Measurements from ENCODE around the gene LGI1.

Gene LGI1

DNA sequence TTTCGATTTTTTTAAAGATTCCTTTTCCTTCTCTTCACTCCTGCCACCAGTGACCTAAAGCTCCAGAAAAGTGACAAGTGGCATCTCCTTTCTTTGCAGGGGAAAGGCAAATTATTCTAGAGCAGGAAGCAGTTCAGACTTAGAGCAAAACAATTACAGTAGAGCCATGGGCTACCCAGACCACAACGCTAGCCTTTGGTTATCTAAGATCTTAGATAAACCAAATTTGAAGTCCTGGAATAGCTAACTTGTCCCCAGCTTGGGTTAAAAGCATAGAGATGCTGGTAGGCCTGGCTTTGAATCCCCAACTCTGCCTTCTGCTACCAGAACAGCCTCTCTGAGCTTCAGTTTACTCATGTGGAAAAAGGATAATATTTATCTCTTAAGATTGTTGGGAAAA lies 38.4 kb downstream of the LGI1 start:
- no peak overlapping the region for H2AFZ ChIP-seq (ENCODE audit: low read depth, low read length, severe bottlenecking)
- H3K4me3 ChIP-seq (ENCODE audit: insufficient read depth, low read length, poor library complexity, severe bottlenecking), result no peak overlapping the region
- H3K27me3 ChIP-seq (ENCODE audit: low read length), result no peaks in the 10 kb centered on the region
- no peaks in the 10 kb centered on the region for H3K36me3 ChIP-seq (ENCODE audit: low read length)
- H3K9me2 ChIP-seq (replicated peaks; ENCODE audit: insufficient read depth, low read length), result no peaks in the 10 kb centered on the region
- no peak overlapping the region for H3K27ac ChIP-seq (ENCODE audit: low read depth, low read length)
- H3K4me2 ChIP-seq (ENCODE audit: low read depth, low read length, poor library complexity, severe bottlenecking), result no peak overlapping the region
- no peaks in the 10 kb centered on the region for H3K79me2 ChIP-seq (ENCODE audit: insufficient read depth, low read length)
- no peaks in the 10 kb centered on the region for H3K9me3 ChIP-seq (ENCODE audit: insufficient read depth, low read length)
- no peak overlapping the region for H3K9ac ChIP-seq (ENCODE audit: low read length)
- TF ChIP-seq, protein P1, sequence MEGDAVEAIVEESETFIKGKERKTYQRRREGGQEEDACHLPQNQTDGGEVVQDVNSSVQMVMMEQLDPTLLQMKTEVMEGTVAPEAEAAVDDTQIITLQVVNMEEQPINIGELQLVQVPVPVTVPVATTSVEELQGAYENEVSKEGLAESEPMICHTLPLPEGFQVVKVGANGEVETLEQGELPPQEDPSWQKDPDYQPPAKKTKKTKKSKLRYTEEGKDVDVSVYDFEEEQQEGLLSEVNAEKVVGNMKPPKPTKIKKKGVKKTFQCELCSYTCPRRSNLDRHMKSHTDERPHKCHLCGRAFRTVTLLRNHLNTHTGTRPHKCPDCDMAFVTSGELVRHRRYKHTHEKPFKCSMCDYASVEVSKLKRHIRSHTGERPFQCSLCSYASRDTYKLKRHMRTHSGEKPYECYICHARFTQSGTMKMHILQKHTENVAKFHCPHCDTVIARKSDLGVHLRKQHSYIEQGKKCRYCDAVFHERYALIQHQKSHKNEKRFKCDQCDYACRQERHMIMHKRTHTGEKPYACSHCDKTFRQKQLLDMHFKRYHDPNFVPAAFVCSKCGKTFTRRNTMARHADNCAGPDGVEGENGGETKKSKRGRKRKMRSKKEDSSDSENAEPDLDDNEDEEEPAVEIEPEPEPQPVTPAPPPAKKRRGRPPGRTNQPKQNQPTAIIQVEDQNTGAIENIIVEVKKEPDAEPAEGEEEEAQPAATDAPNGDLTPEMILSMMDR (IDR thresholded peaks at IDR 0.05; ENCODE audit: insufficient read depth, low read length, poor library complexity, severe bottlenecking), result no peak
- TF ChIP-seq EZH2phosphoT487 (conservative IDR thresholded peaks at IDR 0.05; ENCODE audit: low read length), result no peak
- H4K20me1 ChIP-seq (ENCODE audit: low read depth, low read length), result no peaks in the 10 kb centered on the region
- H3F3A ChIP-seq (ENCODE audit: insufficient read depth), result no peaks in the 10 kb centered on the region

DNA sequence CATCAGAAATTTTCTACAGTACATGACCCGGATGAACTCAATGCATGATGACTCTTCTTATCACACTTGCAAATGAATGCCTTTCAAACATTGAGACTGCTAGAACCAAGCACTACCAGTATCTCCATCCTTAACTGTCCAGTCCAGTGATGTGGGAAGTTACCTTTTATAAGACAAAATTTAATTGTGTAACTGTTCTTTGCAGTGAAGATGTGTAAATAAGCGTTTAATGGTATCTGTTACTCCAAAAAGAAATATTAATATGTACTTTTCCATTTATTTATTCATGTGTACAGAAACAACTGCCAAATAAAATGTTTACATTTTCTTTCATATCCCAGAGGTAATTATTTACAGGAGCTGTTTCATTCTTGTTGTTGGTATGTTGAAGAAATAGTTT lies 40.1 kb downstream of the LGI1 start:
- Histone ChIP-seq H4K20me1 (ENCODE audit: low read depth, low read length) (no peaks in the 10 kb centered on the region), H3K9me3 (ENCODE audit: insufficient read depth, low read length) (no peaks in the 10 kb centered on the region), H3K9ac (ENCODE audit: low read length) (no peak overlapping the region), H2AFZ (ENCODE audit: low read depth, low read length, severe bottlenecking) (no peak overlapping the region), H3F3A (ENCODE audit: insufficient read depth) (no peaks in the 10 kb centered on the region), H3K4me3 (ENCODE audit: insufficient read depth, low read length, poor library complexity, severe bottlenecking) (no peak overlapping the region), H3K79me2 (ENCODE audit: insufficient read depth, low read length) (no peaks in the 10 kb centered on the region), H3K36me3 (ENCODE audit: low read length) (no peaks in the 10 kb centered on the region), H3K27me3 (ENCODE audit: low read length) (no peaks in the 10 kb centered on the region), H3K4me2 (ENCODE audit: low read depth, low read length, poor library complexity, severe bottlenecking) (no peak overlapping the region), H3K27ac (ENCODE audit: low read depth, low read length) (no peak overlapping the region), H3K9me2 (replicated peaks; ENCODE audit: insufficient read depth, low read length) (no peaks in the 10 kb centered on the region)
- TF ChIP-seq, protein P1 (IDR thresholded peaks at IDR 0.05; ENCODE audit: insufficient read depth, low read length, poor library complexity, severe bottlenecking), result no peak
- no peak for TF ChIP-seq EZH2phosphoT487 (conservative IDR thresholded peaks at IDR 0.05; ENCODE audit: low read length)

DNA sequence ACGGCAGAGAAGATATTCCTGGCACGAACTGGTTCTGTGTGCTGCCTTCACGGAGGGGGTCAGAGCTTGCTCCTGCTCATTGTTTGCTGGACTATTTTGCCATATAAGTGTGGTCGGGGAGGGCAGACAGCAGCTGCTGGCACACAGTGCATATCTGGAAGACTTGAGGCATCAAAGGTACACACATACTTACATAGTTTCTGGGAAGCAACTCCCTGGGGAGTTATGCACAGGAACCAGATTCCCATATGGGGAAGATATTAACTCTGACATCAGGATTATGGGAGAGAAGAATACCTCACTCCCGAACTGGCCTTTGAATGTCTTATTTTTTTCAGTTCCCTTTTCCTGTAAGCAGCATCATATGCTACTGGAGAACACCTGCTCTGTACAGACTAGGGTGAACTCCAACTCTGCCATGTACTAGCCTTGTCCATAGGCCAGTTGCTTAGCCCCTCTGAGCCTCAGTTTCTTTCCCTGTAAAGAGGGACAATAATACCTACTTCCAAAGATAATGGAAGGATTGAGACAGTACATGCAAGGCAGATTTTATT lies 41.5 kb downstream of the LGI1 start:
- no peak overlapping the region for H3K4me2 ChIP-seq (ENCODE audit: low read depth, low read length, poor library complexity, severe bottlenecking)
- TF ChIP-seq, protein P1 (IDR thresholded peaks at IDR 0.05; ENCODE audit: insufficient read depth, low read length, poor library complexity, severe bottlenecking), result no peak
- H3K36me3 ChIP-seq (ENCODE audit: low read length), result no peaks in the 10 kb centered on the region

More for the DNA sequence above, 41.5 kb downstream of the LGI1 start:
- no peak overlapping the region for H3K27ac ChIP-seq (ENCODE audit: low read depth, low read length)
- no peak overlapping the region for H3K4me3 ChIP-seq (ENCODE audit: insufficient read depth, low read length, poor library complexity, severe bottlenecking)
- H4K20me1 ChIP-seq (ENCODE audit: low read depth, low read length), result no peaks in the 10 kb centered on the region
- no peak overlapping the region for H2AFZ ChIP-seq (ENCODE audit: low read depth, low read length, severe bottlenecking)
- no peak overlapping the region for H3K9ac ChIP-seq (ENCODE audit: low read length)
- no peaks in the 10 kb centered on the region for H3K27me3 ChIP-seq (ENCODE audit: low read length)
- no peaks in the 10 kb centered on the region for H3K79me2 ChIP-seq (ENCODE audit: insufficient read depth, low read length)
- no peaks in the 10 kb centered on the region for H3K9me3 ChIP-seq (ENCODE audit: insufficient read depth, low read length)
- no peaks in the 10 kb centered on the region for H3F3A ChIP-seq (ENCODE audit: insufficient read depth)
- H3K9me2 ChIP-seq (replicated peaks; ENCODE audit: insufficient read depth, low read length), result no peaks in the 10 kb centered on the region

Measured in SU-DHL-6 (cell line).